GM21390 (cell line): ENCODE measurements around the gene PRKACG.
"Not testable (repeated sequence)": the region's sequence is repeated elsewhere in the genome, so short reads cannot be mapped to it uniquely, and the experiment has no call there.

ENCODE experiments used
- ATAC-seq: cut with Tn5 transposase; IDR thresholded peaks from one replicate; pipeline ENCODE4 v1.9.1; 2021; ENCODE audit not compliant: unreplicated experiment

The PRKACG gene

GRCh38 chr9:69014013-69014412, at the start of gene PRKACG:
TSS of gene PRKACG (minus strand) at chr9:69014113. CDS start at chr9:69014092, 21 bp downstream.
- no peak for ATAC-seq

- no peak for ATAC-seq
Observed at GRCh38 chr9:69062195-69062594, 48.3 kb upstream of the PRKACG start.

- no peak for ATAC-seq
Observed at GRCh38 chr9:69060766-69061165, 46.9 kb upstream of the PRKACG start.

DNA sequence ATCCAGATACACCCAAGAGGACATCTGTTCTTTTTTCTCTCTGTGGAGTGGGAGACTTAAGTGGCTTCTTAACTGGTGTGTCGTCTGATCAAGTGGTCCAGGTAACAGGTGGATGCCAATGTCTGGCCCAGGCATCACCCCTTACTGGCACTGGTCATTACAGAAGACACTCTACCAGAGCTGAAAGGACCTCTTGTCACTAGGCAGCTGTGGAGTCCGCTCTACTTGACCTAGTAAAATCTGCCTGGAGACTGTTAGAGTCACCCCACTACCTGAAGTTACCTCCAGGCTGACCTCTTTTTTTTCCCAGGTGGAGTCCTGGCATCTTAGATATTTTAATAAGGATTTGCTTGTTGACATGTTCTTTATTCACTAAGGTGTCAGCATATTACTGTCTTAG, 44.2 kb upstream of the PRKACG start:
- ATAC-seq = no peak

DNA sequence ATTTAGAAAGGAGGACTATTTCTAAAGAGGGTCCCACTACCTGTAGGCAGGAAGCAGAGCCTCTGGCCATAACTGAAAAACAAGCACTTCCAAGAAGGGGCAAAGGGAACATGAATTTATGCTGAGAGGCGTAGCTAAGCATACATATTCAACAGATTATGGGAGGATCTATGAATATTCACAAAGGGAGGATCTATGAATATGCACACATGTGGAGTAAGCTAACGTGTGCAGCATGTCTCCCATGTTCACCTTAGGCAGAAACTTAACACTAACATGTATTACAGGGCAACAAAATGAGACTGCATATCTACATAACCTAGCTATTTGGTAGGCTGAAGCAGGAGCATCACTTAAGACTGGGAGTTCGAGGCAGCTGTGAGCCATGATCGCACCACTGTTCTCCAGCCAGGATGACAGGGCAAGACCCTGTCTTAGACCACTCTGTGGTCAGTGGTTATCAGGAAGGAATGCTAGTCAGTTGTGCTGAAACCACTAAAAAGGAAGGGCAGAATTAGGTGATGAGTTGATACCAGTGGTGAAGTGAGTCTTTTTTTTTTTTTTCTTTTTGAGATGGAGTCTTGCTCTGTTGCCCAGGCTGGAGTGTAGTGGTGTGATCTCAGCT, 42.4 kb upstream of the PRKACG start:
- ATAC-seq = no peak

- no peak for ATAC-seq
Observed at GRCh38 chr9:69054989-69055388, 41.1 kb upstream of the PRKACG start.

DNA sequence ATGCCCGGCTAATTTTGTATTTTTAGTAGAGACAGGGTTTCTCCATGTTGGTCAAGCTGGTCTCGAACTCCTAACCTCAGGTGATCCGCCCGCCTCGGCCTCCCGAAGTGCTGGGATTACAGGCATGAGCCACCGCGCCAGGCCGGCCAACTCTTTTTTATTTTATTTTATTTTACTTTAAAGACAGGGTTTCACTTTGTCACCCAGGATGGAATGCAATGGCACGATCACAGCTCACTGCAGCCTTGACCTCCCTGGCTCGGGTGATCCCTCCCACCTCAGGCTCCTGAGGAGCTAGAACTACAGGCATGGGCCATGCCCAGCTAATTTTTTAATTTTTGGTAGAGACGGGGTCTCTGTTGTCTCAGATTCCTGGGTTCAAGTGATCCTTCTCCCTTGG, 37.0 kb upstream of the PRKACG start:
- ATAC-seq = not testable (repeated sequence)

DNA sequence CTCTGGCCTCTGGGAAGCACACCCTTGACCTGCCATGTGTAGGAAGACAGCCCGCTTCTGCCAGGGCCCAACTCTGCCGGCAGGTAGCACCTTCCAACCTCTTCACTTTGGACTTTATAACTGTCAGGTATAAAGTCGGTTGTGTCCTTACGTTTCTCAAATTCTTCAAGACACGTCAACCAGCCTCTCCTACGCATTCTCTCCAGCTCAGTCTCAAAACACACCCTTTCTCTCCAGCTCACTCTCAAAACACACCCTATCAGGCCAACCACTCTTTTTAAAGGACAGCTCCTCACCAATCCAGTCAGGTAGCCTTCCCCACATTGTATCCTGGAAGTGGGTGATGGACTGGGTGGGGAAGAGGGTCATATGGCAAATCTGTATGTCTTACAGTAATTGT, 35.2 kb upstream of the PRKACG start:
- no peak for ATAC-seq

DNA sequence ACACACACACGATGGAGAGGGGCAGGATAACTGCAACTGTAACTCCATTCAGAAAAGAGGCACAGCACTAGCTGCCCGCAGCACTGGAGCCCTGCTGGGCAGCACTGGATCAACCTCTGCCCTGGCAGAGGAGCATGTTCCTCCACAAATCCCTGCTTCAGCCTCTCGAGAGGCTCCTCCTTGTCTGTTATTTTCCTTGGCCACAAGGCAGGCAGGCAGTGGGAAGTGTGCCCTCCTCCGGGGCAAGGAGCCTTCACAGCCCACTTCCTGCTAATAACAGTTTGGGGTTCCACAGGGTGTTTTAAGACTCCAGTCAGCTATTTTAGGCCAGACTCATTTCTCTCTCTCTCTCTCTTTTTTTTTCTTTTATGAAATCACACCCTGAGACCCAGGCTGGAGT, 33.5 kb upstream of the PRKACG start:
- ATAC-seq = no peak

DNA sequence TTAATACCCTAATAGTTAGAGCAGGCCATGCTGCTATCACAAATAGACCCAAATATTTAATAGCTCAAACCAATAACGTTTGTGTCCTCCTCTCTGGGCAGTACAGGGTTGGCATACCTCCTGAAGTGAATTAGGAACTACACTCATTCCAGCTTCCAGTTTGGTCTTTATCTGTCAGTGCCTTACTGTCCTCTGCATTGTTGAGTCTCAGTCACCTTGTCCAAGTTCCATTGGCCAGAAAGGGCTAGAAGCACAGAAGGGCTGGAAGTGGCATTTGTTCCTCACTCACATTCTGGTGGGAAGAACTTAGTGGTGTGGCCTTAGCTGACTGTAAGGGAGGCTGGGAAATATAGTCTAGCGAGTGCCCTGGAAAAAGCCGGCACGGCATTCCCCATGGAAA, 32.8 kb upstream of the PRKACG start:
- ATAC-seq = no peak

DNA sequence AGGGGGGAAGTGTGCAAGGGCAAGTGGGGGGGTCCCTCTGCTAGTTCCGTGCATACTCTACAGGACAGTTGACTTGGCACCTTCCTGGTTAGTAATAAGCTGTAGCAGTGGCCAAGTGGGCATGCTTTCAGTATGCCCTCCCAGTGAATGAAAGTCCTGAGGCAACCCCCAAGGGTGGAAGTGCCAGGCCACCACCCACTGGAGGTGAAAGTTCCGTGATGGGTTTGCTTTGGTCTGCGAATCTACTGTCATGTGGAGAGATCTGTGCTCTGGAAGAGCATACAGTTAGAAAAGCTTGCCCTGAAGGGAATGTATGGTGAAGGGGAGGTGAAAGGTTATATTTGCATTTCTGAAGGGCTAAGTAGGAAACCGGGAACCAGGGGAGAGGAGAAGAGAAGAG, 31.9 kb upstream of the PRKACG start:
- no peak for ATAC-seq

DNA sequence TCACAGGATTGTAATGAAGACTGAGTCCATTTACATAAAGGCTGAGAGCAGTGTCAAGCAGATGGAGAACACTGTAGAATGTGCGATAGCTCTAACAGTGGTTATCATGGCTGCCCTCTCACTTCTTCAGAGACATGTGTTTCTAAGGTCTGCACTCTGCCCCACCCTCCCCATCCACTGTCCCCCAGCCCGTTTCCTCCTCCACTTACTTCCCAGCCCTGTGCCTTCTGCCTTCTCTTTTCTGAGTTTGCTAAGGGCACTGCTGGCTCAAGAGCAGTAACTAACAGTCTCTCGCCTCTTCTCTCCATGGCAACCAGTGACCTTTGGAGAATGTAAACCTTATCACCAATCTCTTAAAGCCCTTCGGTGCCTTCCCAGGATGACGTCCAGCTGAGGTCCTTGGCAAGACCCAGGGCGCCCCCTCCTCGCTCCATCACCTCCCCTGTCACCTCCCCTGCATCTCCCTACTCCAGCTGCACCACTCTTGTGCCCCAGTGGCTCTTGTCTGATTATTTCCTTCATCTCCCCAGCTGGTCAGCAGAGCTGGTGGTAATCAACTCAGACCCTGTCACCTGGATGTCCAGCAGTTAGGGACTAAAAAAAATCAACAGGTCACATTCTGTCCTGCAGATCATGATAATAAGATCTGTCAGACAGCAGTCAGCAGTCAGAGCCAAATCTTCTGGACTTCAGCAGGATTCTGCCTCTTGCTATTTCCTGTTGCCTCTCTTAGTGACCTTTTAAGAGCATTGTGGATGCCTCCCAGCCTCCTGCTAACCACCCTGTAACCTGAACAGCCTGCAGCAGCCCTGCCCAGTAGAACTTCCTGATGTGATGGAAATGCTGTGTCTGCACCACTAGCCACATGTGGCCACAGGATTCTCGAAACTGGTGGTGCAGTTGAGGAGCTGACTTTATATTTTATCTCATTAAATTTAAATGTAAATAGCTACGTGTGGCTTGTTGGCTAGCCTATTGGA, 30.6 kb upstream of the PRKACG start:
- ATAC-seq = no peak

GRCh38 chr9:69040646-69041045, 26.7 kb upstream of the PRKACG start:
- ATAC-seq = no peak

- no peak for ATAC-seq
Observed at GRCh38 chr9:69036799-69037198, 22.9 kb upstream of the PRKACG start.

- peak; percentile 29 for ATAC-seq
Observed at GRCh38 chr9:69036309-69036708, 22.4 kb upstream of the PRKACG start.

GRCh38 chr9:69035438-69036308, 21.8 kb upstream of the PRKACG start, which contains the start of gene FXN:
TSS of gene FXN (plus strand) at chr9:69035752. CDS start at chr9:69035783, 31 bp downstream.
- ATAC-seq = peak; percentile 92

- no peak for ATAC-seq
Observed at GRCh38 chr9:69034071-69034470, 20.2 kb upstream of the PRKACG start.

- no peak for ATAC-seq
Observed at GRCh38 chr9:69030851-69031645, 17.1 kb upstream of the PRKACG start.

DNA sequence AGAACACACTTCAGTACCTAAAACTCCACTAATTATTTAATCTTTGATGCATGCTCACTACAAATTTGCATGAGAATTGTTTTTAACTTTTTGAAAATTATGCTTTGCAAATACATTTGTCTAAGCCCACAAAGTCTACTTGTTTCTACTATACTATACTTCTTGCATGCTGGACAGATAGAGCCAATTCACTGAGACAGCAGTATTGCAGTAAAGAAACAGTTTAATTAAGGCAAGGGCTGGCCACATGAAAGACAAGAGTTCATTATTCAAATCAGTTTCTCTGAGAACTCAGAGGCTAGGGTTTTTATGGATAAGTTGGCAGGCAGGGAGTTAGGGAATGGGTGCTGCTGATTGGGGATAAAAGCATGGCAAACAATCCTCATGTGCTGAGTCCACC, 15.6 kb upstream of the PRKACG start:
- no peak for ATAC-seq

- no peak for ATAC-seq
Observed at GRCh38 chr9:69028754-69029153, 14.8 kb upstream of the PRKACG start.
